HUES64 (cell line): ENCODE measurements around the gene PQBP1. TPM values are rescaled to one million over a fixed set of nuclear protein-coding genes. Genes with fewer than 3 reads are reported as not detected.
"Not testable (repeated sequence)": the region's sequence is repeated elsewhere in the genome, so short reads cannot be mapped to it uniquely, and the experiment has no call there.

Experiments
- H3K27ac ChIP-seq: 2 replicates; pipeline ENCODE4 v1.7.0; 2013; ENCODE audit warnings: low read depth, low read length, inconsistent platforms
- H3K27me3 ChIP-seq: 2 replicates; pipeline ENCODE4 v1.6.1; 2013; ENCODE audit warnings: mild to moderate bottlenecking, low read length; ENCODE audit not compliant: insufficient read depth
- H3K36me3 ChIP-seq: 2 replicates; pipeline ENCODE4 v1.6.1; 2013; ENCODE audit warnings: mild to moderate bottlenecking, low read length; ENCODE audit not compliant: insufficient read depth
- H3K4me1 ChIP-seq: 2 replicates; pipeline ENCODE4 v1.6.1; 2013; ENCODE audit warnings: mild to moderate bottlenecking, low read length, moderate library complexity; ENCODE audit not compliant: insufficient read depth
- H3K4me3 ChIP-seq: 2 replicates; pipeline ENCODE4 v1.5.1; 2013; ENCODE audit warnings: mild to moderate bottlenecking, low read length, moderate library complexity
- H3K9ac ChIP-seq: 2 replicates; pipeline ENCODE4 v1.6.1; 2013; ENCODE audit warnings: mild to moderate bottlenecking, low read depth, low read length
- H3K9me3 ChIP-seq: 2 replicates; pipeline ENCODE4 v1.6.1; 2013; ENCODE audit warnings: low read depth, low read length; ENCODE audit not compliant: insufficient read depth
- WGBS: fragments of 150-250, 120-280 bp; methylation state at CpG from one replicate; pipeline ENCODE4 v1.1.7; 2013; ENCODE audit warnings: missing lambda C conversion rate; 5-methylcytosine and 5-hydroxymethylcytosine counted together
- polyA plus RNA-seq, 2 experiments: library from polyadenylated mRNA; stranded (reverse); fragments of 50-300 nt; gene quantifications; one replicate each; pipeline ENCODE4 v1.2.3, GENCODE V29; 2013

Gene PQBP1, protein sequence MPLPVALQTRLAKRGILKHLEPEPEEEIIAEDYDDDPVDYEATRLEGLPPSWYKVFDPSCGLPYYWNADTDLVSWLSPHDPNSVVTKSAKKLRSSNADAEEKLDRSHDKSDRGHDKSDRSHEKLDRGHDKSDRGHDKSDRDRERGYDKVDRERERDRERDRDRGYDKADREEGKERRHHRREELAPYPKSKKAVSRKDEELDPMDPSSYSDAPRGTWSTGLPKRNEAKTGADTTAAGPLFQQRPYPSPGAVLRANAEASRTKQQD
- polyA plus RNA-seq (2013, experiment 1 of 2), result 66.9 TPM
- 52.8 TPM for polyA plus RNA-seq (2013, experiment 2 of 2)

DNA sequence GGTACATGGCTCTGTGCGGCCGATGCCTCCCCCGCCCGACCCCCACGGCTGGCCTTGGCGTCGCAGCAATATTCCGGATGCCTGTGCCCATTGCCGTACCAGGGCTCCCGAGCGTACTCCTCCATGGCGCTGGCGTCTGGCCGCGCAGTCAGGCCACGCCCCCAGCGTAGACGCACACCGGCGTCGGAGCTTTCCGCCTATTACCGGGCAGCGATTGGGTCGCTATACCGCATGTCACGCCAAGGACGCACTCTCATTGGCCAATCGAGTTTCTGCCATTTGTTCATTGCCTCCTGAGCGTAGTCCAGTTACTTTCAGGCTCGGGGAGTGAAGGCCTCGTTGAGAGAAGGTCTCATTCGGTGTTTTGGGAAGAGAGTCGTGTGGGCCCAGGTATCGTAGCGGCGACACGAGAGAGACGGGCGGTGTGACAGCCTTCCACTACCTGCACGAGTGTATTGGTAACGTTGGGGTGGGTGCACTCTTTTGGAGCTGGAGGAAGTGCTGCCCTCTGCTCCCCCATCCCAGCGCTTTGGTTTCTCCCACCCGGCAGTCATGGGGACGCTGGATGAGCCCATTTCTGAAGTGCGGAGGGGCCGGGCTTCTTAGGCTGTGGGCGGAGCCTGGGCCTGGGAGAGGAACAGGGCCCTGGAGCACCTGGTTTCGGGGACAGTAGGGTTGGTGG, at the start of gene PQBP1, which contains the start of gene TIMM17B:
Gene PQBP1, plus strand, starts transcription at position 306 of the 682 bp plus-strand sequence. CDS start 580 bp downstream, outside the sequence.
Gene TIMM17B, minus strand, starts transcription at position 144 of the 682 bp plus-strand sequence. Its CDS starts 19 bp downstream, at position 125.
- Histone ChIP-seq H3K27me3 (no peaks in the 10 kb centered on the region), H3K4me1 (no peaks in the 10 kb centered on the region), H3K9me3 (no peaks in the 10 kb centered on the region), H3K9ac (peak within 1 kb of the TSS; percentile 95), H3K36me3 (peaks cover 34% of the 10 kb centered on the region), H3K4me3 (peak within 1 kb of the TSS; percentile 96), H3K27ac (peak within 1 kb of the TSS; percentile 99)
- WGBS, result under 1% methylated on average over 48 of the region's 49 CpGs

- H3K27ac ChIP-seq, result no peak overlapping the region
- H3K36me3 ChIP-seq, result no peaks in the 10 kb centered on the region
- H3K9ac ChIP-seq, result no peak overlapping the region
- peaks cover 4% of the 10 kb centered on the region; the same call in 1 of the 2 replicates for H3K9me3 ChIP-seq
- no CpG with 5 or more reads among the region's 1 CpG for WGBS
- H3K27me3 ChIP-seq, result no peaks in the 10 kb centered on the region
- H3K4me3 ChIP-seq, result no peak overlapping the region
- no peaks in the 10 kb centered on the region for H3K4me1 ChIP-seq
Observed at GRCh38 chrX:48848847-48849246, 48.9 kb upstream of the PQBP1 start.

DNA sequence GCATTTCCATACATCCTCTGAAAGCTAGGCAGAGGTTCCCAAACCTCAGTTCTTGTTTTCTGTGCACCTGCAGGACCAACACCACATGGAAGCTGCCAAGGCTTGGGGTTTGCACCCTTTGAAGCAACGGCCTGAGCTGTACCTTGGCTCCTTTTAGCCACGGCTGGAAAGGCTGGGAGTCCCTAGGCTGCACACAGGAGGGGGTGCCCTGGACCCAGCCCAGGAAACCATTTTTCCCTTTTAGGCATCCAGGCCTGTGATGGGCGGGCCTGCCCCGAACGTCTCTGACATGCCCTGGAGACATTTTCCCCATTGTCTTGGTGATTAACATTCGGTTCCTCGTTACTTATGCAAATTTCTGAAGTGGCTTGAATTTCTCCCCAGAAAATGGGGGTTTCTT, 44.9 kb upstream of the PQBP1 start:
- H3K36me3 ChIP-seq, result no peaks in the 10 kb centered on the region
- H3K9me3 ChIP-seq, result peaks cover 4% of the 10 kb centered on the region; the same call in 1 of the 2 replicates
- no peak overlapping the region for H3K27ac ChIP-seq
- 80% methylated on average over 7 of the region's 7 CpGs for WGBS
- no peak overlapping the region for H3K9ac ChIP-seq
- no peaks in the 10 kb centered on the region for H3K4me1 ChIP-seq
- no peak overlapping the region for H3K4me3 ChIP-seq
- H3K27me3 ChIP-seq, result no peaks in the 10 kb centered on the region

DNA sequence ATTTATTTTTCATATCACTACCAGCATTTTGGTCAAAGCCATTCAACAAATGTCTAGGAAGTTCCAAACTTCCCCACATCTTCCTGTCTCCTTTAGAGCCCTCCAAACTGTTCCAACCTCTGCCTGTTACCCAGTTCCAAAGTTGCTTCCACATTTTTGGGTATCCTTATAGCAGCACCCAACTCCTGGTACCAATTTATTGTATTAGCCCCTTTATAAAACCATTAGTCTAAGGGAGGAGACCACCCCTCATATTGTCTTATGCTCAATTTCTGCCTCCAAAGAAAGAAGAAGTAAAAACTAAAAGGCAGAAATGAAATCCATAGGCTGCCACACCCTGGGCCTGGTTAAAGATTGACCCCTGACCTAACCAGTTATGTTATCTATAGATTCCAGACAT, 44.2 kb upstream of the PQBP1 start:
- H3K9me3 ChIP-seq, H3K4me1 ChIP-seq, H3K9ac ChIP-seq, H3K4me3 ChIP-seq, H3K27me3 ChIP-seq, H3K36me3 ChIP-seq, H3K27ac ChIP-seq: not testable (repeated sequence)

DNA sequence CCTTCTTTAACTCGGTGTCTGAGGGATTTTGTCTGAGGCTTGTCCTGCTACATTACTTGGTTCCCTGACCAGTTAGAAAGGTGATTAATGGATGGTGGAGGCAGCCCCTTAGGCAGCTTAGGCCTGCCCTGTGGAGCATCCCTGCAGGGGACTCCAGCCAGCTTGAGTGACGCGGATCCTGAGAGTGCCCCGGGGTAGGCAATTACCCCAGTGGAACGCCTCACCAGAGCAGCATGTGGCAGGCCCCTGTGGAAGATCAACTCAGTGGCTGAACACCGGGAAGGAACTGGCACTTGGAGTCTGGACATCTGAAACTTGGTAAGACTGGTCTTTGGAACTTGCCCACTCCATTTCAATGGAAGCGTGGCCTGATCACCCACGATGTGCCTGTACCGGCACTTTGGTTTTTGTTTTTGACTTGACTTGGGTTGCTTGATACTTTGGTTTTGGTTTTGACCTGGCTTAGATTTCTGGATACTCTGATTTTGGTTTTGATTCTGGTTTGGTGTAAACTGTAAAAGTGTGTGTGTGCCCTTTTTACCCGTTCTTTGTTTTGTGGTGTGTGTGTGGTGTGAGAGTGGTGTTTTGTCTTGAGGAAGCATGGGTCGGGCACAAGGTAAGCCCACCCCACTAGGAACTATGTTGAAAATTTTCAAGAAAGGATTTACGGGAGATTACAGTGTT, 43.5 kb upstream of the PQBP1 start:
- not testable (repeated sequence) for H3K9ac ChIP-seq, H3K4me1 ChIP-seq, H3K4me3 ChIP-seq, H3K36me3 ChIP-seq, H3K9me3 ChIP-seq, H3K27me3 ChIP-seq, H3K27ac ChIP-seq
- 96% methylated on average over 11 of the region's 12 CpGs for WGBS

- Histone ChIP-seq H3K4me1 (no peaks in the 10 kb centered on the region), H3K4me3 (no peak overlapping the region), H3K9me3 (peaks cover 4% of the 10 kb centered on the region; the same call in 1 of the 2 replicates), H3K27ac (no peak overlapping the region), H3K9ac (no peak overlapping the region), H3K36me3 (no peaks in the 10 kb centered on the region), H3K27me3 (no peaks in the 10 kb centered on the region)
- 32% methylated on average over 2 of the region's 5 CpGs for WGBS
Observed at GRCh38 chrX:48854898-48855297, 42.8 kb upstream of the PQBP1 start.

GRCh38 chrX:48864210-48864609, 33.5 kb upstream of the PQBP1 start:
- H3K27ac ChIP-seq, result no peak overlapping the region
- H3K36me3 ChIP-seq, result no peaks in the 10 kb centered on the region
- H3K27me3 ChIP-seq, result no peaks in the 10 kb centered on the region
- no peak overlapping the region for H3K4me3 ChIP-seq
- WGBS, result 84% methylated on average over 4 of the region's 4 CpGs
- no peaks in the 10 kb centered on the region for H3K4me1 ChIP-seq
- H3K9ac ChIP-seq, result no peak overlapping the region
- H3K9me3 ChIP-seq, result no peaks in the 10 kb centered on the region

DNA sequence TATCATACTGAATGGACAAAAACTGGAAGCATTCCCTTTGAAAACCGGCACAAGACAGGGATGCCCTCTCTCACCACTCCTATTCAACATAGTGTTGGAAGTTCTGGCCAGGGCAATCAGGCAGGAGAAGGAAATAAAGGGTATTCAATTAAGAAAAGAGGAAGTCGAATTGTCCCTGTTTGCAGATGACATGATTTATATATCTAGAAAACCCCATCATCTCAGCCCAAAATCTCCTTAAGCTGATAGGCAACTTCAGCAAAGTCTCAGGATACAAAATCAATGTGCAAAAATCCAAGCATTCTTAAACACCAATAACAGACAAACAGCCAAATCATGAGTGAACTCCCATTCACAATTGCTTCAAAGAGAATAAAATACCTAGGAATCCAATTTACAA, 25.7 kb upstream of the PQBP1 start:
- H3K9ac ChIP-seq, H3K4me1 ChIP-seq, H3K27ac ChIP-seq, H3K27me3 ChIP-seq, H3K9me3 ChIP-seq, H3K4me3 ChIP-seq, H3K36me3 ChIP-seq: not testable (repeated sequence)
- no CpG with 5 or more reads among the region's 2 CpGs for WGBS

DNA sequence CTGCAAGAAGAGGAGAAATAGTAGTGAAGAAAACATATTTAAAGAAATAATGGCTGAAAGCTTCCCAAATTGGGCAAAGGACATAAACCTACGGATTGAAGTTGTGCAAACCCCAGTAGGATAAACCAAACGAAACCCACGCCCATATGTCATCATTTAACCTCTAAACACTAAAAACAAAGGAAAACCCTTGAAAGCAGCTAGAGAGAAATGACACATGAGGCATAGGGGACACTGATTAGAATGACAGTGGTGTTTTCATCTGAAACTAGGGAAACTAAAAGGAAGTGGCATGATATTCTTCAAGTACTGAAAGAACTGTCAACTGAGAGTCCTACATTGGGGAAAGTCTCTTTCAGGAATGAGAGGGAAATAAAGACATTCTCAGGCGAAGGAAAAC, 20.8 kb upstream of the PQBP1 start:
- H3K27ac ChIP-seq, H3K4me3 ChIP-seq, H3K4me1 ChIP-seq, H3K27me3 ChIP-seq, H3K36me3 ChIP-seq, H3K9ac ChIP-seq, H3K9me3 ChIP-seq: not testable (repeated sequence)
- WGBS, result 90% methylated on average over 2 of the region's 4 CpGs

GRCh38 chrX:48883729-48884128, 14.0 kb upstream of the PQBP1 start:
- Histone ChIP-seq H3K27me3 (no peaks in the 10 kb centered on the region), H3K4me3 (no peak overlapping the region), H3K9ac (no peak overlapping the region), H3K9me3 (no peaks in the 10 kb centered on the region), H3K27ac (no peak overlapping the region), H3K36me3 (no peaks in the 10 kb centered on the region), H3K4me1 (no peaks in the 10 kb centered on the region)
- WGBS, result 83% methylated on average over 10 of the region's 10 CpGs

- not testable (repeated sequence) for H3K9ac ChIP-seq, H3K4me1 ChIP-seq, H3K27me3 ChIP-seq, H3K9me3 ChIP-seq, H3K4me3 ChIP-seq, H3K36me3 ChIP-seq, H3K27ac ChIP-seq
- 84% methylated on average over 5 of the region's 5 CpGs for WGBS
Observed at GRCh38 chrX:48886586-48886985, 11.1 kb upstream of the PQBP1 start.
